HG03571 (cell line): ENCODE results near the gene TACC2.
"Not testable (repeated sequence)": the region's sequence is repeated elsewhere in the genome, so short reads cannot be mapped to it uniquely, and the experiment has no call there.

Experiments used
- ATAC-seq: cut with Tn5 transposase; IDR thresholded peaks from one replicate; pipeline ENCODE4 v1.9.1; 2021; ENCODE audit not compliant: unreplicated experiment

TACC2 gene

DNA sequence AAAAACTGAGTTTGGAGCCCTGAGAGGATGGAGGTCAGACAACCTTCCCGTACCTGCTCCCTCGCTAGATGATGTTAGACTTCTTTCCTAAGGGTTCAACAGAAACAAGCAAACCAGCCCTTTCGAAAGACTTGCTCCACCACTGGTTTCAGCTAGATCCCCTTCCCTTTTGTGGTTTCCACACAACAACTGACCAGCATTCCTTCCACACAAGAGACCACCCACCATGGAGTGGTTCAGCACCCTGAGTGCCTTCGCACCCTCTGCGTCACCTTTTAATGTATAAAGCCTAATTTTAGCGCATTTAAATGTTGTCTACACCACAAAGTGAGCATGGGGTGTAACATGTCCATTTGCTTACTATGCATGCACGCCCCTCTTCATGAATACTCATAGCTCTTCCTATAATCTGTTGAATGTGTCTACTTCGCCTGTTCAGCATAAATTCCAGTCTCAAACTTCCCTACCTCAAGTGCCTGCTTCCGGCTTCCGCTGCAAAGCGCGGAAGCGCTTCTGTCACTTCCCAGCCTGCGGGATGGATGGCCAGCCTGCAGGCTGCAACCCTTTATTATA lies 69.0 kb downstream of the TACC2 start:
- ATAC-seq: no peak

DNA sequence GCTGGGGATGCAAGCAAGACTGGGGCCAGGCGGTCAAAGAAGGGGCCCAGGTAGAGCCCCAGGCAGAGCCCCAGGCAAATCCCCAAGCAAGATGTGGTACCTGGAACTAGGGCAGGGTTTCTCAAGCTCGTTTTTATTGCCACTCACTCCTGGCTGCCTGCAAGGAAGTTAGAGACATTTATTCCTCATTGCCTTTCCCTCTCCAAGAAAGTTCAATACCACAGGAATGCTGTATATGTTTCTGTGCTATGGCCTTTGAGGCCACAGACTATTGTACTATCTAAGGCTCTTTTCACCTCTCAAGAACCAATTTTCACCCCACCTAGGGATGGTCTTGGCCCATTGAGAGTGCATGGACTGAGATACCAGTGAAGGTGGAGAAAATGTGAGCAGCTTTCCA lies 71.3 kb downstream of the TACC2 start:
- ATAC-seq: no peak

DNA sequence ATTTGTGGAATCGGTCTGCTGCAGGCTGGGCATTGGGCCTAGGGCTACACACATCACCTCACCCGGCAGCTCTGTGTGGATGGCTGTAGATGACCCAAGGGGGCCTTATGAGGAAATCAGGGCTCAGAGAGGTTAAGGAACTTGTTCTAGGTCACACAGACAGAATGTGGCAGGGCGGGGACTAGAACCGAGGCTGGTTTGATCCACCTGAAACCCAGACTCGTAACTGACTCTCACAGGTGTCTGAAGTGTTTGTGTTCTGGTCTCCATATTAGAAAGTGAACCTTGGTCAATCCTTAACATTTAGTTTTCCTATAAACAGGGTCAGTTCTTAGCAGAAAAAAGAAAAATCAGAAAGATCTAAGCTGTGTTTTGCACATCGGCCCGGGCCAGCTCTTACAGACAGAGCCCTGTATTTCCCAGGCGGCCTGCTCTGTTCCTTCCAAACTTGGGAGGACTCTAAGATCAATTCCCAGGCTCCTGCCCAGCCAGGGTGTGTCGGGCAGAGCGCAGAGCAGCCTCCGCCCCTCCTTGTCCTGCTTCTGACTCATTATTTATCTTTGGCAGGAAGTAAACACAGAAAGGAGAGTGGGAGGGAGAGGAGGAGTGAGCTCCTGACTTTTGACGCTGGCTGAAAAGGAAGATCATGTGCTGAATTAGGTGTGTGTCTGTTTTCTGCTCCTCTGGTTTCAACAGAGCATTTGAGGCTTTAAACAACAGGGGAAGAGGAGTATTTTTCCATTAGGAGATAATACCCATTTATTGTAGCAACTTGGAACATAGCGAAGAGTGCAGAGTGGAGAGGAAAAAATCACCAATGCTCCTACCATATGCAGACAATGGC lies 74.1 kb downstream of the TACC2 start:
- no peak for ATAC-seq

DNA sequence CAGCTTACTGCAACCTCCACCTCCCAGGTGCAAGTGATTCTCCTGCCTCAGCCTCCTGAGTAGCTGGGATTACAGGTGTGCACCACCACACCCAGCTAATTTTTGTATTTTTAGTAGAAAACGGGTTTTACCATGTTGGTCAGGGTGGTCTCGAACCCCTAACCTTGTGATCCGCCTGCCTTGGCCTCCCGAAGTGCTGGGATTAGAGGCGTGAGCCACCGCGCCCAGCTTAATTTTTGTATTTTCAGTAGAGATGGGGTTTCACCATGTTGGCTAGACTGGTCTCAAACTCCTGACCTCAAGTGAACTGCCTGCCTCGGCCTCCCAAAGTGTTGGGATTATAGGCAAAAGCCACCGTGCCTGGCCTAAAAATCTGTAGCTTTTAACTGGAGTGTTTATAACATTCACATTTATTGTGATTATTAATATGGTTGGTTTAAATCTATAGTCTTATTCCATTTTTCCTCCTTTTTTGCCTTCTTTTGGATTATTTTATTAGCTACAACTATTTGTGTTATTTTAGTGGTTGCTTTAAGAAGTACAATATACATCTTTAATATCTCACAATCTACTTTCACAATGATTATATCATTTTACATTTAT lies 77.5 kb downstream of the TACC2 start:
- ATAC-seq: not testable (repeated sequence)

DNA sequence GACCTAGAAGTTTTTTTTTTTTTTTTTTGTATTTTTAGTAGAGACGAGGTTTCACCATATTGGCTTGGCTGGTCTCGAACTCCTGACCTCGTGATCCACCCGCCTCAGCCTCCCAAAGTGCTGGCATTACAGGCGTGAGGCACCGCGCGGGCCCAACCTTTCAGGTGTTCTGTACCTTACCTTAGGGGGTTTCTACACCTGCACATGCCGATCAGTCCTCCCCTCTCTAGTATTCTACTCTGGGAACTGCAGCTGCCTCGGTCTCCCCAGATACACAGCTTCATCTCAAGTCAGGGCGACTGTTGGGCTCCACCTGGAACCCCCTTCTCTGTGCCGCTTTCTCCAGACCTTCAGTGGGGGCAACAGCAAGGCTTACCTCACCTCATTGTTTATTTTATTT lies 79.9 kb downstream of the TACC2 start:
- no peak for ATAC-seq

DNA sequence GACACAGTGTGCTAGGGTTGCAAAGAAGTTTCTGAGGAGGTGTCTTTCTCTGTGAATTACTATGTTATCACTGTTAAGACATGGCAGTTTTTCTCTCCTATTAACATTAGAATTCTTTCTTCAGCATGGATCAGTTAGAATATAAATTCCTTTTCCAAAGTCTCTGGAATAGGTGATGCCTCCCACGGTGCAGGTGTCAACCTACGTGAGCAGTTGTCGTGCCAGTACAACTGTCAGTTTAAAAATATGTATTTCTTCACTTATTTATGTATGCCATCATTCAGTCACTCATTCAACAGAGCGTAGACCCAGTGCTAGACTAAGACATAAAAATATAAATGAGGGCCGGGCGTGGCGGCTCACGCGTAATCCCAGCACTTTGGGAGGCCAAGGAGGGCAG lies 83.5 kb downstream of the TACC2 start:
- ATAC-seq: no peak

DNA sequence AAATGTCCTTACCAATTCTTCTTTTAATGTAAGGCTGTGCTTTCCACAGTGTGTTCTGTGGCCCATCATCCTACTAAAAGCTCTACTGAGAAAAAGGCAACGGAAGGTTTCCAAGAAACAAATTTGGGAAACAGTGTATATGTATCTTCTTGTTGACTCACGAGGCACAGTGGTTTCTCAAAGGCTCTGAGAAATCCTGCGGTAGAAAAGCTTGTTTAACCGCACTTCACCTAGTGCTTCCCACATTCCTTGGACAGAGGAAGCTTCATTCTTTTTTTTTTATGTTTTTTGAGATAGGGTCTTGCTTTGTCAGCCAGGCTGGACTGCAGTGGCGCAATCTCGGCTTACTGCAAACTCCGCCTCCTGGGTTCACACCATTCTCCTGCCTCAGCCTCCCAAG lies 84.5 kb downstream of the TACC2 start:
- ATAC-seq: no peak

DNA sequence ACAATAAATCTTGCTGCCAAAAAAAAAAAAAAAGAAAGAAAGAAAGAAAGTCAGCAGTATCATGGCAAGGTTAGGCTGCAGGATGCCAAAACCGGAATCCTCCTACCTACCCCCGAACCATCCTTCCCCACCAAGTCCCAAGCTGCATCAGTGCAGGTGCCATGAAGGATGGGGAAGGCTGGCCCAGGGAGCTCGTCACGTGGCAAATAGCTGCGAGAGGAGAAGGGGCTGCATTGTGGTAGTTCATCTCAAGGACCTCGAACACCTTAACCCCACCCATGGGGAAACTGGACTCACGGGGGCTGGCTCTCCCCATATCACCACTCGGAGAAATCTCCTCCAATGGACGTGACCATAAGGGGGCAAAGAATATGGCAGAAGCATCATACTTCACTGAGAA lies 86.2 kb downstream of the TACC2 start:
- ATAC-seq: no peak

DNA sequence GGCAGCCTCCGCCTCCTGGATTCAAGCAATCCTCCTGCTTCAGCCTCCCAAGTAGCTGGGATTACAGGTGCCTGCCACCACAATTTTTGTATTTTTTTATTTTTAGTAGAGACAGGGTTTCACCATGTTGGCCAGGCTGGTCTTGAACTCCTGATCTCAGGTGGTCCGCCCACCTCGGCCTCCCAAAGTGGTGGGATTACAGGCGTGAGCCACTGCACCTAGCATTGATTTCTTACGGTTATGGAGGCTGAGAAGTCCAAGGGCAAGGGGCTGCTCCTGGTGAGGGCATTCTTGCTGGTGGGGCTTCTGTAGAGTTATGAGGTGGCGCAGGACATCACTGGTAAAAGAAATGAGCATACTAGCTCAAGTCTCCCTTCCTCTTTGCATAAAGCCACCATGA lies 86.9 kb downstream of the TACC2 start:
- not testable (repeated sequence) for ATAC-seq

DNA sequence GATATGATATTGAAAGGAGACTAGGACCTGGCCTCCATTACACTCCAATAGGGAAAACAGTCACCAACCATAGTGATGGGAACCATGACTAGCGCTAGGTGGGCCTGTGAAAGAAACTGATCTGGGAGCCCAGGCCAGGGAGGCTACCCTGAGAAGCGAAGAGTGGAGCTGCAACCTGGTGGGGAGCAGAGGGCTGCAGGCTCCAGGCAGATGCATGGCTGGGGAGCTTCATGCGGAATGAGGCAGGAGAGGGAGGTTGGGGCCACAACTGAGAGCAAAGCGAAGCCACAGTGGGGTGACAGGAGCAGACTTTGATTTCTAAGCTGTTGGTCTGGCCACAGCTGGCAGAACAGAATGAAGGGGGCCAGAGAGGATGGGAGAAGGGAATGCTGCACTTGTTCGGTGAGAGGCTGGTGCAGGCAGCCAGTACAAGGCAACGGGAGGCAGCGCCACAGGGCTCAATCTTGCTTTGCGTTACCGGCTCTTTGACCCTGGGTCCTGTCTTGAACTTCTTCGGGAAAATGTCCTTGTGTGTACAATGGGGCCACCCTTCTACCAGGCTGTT lies 88.4 kb downstream of the TACC2 start:
- no peak for ATAC-seq

DNA sequence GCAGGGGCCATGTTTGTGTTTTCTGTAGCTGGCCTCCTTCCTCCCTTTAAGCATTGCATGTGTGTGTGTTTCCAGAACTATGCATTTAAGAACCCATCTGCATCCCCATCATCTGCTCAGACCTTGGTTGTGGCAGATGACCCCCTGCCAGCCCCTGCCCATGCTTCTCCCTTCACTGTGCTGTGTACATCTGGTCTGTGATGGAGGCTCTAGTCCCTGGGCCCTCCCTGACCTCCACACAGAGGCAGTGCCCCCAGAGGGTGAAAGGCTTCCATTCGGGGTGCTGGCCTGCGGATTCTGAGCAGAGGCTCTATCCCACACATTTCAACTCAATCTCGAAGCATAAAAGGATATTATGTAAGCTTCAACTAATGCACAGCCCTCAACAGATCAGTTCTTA lies 89.4 kb downstream of the TACC2 start:
- no peak for ATAC-seq

DNA sequence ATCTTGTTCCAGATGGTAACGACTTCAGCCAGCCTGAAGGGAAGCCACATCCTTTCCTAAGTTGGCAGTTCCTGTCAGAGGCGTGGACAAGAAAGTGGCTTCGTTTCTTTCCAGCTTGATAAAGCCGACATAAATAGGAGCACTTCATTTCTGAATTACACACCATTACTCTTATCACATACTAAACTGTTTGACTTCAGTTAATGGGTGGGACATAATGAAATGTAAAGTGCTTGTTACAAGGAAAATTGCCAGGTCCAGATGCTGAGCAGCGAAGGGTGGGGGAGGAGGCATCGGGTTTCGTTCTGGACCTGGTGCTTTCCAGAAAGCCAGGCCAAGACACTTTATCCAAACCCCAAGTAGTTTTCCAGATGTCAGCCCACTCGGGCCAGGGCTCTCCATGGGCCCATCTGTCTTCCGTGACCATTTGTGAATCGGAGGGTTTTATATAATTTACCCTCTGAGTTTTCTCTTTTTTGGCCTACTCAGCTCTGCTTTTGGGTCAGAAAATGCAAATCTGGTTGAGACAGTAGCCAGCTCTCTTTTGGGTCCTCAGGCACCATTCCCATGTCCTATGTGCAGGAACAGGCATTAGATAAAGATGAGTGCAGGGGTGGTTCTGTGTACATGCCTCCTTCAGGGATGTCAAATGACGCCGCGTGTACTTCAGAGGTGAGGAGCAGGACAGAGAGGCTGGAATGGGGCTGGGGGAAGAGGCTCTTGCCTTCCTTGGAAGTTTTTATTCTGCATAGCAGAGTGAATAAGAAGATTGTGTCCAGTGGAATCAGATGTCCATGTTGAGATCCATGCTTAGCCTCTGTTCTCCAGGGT lies 90.2 kb downstream of the TACC2 start:
- ATAC-seq: no peak

DNA sequence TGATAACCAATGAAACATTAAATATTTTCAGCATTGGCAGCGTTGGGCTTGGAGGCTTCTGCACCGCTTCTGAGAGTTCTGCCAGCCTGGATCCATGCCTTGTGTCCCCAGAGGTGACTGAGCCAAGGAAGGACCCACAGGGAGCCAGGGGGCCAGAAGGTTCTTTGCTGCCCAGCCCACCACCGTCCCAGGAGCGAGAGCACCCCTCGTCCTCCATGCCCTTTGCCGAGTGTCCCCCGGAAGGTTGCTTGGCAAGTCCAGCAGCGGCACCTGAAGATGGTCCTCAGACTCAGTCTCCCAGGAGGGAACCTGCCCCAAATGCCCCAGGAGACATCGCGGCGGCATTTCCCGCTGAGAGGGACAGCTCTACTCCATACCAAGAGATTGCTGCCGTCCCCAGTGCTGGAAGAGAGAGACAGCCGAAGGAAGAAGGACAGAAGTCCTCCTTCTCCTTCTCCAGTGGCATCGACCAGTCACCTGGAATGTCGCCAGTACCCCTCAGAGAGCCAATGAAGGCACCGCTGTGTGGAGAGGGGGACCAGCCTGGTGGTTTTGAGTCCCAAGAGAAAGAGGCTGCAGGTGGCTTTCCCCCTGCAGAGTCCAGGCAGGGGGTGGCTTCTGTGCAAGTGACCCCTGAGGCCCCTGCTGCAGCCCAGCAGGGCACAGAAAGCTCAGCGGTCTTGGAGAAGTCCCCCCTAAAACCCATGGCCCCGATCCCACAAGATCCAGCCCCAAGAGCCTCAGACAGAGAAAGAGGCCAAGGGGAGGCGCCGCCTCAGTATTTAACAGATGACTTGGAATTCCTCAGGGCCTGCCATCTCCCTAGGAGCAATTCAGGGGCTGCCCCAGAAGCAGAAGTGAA lies 93.9 kb downstream of the TACC2 start:
- ATAC-seq: no peak

DNA sequence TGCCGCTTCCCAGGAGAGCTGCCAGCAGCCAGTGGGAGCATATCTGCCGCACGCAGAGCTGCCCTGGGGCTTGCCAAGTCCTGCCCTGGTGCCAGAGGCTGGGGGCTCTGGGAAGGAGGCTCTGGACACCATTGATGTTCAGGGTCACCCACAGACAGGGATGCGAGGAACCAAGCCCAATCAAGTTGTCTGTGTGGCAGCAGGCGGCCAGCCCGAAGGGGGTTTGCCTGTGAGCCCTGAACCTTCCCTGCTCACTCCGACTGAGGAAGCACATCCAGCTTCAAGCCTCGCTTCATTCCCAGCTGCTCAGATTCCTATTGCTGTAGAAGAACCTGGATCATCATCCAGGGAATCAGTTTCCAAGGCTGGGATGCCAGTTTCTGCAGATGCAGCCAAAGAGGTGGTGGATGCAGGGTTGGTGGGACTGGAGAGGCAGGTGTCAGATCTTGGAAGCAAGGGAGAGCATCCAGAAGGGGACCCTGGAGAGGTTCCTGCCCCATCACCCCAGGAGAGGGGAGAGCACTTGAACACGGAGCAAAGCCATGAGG lies 94.6 kb downstream of the TACC2 start:
- no peak for ATAC-seq

DNA sequence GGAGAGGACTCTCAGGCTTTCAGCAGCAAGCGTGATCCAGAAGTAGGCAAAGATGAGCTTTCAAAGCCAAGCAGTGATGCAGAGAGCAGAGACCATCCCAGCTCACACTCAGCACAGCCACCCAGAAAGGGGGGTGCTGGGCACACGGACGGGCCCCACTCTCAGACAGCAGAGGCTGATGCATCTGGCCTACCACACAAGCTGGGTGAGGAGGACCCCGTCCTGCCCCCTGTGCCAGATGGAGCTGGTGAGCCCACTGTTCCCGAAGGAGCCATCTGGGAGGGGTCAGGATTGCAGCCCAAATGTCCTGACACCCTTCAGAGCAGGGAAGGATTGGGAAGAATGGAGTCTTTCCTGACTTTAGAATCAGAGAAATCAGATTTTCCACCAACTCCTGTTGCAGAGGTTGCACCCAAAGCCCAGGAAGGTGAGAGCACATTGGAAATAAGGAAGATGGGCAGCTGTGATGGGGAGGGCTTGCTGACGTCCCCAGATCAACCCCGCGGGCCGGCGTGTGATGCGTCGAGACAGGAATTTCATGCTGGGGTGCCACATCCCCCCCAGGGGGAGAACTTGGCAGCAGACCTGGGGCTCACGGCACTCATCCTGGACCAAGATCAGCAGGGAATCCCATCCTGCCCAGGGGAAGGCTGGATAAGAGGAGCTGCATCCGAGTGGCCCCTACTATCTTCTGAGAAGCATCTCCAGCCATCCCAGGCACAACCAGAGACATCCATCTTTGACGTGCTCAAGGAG lies 95.5 kb downstream of the TACC2 start:
- no peak for ATAC-seq

DNA sequence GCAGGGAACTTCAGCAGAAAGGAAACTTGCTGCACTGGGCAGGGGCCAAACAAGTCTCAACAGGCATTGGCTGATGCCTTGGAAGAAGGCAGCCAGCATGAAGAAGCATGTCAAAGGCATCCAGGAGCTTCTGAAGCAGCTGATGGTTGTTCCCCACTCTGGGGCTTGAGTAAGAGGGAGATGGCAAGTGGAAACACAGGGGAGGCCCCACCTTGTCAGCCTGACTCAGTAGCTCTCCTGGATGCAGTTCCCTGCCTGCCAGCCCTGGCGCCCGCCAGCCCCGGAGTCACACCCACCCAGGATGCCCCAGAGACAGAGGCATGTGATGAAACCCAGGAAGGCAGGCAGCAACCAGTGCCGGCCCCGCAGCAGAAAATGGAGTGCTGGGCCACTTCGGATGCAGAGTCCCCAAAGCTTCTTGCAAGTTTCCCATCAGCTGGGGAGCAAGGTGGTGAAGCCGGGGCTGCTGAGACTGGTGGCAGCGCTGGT lies 96.5 kb downstream of the TACC2 start:
- ATAC-seq: no peak

DNA sequence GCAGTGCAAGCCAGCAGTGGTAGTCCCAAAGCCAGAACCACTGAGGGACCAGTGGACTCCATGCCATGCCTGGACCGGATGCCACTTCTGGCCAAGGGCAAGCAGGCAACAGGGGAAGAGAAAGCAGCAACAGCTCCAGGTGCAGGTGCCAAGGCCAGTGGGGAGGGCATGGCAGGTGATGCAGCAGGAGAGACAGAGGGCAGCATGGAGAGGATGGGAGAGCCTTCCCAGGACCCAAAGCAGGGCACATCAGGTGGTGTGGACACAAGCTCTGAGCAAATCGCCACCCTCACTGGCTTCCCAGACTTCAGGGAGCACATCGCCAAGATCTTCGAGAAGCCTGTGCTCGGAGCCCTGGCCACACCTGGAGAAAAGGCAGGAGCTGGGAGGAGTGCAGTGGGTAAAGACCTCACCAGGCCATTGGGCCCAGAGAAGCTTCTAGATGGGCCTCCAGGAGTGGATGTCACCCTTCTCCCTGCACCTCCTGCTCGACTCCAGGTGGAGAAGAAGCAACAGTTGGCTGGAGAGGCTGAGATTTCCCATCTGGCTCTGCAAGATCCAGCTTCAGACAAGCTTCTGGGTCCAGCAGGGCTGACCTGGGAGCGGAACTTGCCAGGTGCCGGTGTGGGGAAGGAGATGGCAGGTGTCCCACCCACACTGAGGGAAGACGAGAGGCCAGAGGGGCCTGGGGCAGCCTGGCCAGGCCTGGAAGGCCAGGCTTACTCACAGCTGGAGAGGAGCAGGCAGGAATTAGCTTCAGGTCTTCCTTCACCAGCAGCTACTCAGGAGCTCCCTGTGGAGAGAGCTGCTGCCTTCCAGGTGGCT lies 97.7 kb downstream of the TACC2 start:
- ATAC-seq: no peak

DNA sequence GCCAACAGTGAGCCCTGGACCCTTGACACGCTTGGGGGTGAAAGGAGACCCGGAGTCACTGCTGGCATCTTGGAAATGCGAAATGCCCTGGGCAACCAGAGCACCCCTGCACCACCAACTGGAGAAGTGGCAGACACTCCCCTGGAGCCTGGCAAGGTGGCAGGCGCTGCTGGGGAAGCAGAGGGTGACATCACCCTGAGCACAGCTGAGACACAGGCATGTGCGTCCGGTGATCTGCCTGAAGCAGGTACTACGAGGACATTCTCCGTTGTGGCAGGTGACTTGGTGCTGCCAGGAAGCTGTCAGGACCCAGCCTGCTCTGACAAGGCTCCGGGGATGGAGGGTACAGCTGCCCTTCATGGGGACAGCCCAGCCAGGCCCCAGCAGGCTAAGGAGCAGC lies 98.5 kb downstream of the TACC2 start:
- no peak for ATAC-seq
